SKM-1 (cell line): ENCODE results near the gene CACNA2D1.
"Not testable (repeated sequence)": the region's sequence is repeated elsewhere in the genome, so short reads cannot be mapped to it uniquely, and the experiment has no call there.

Source experiments
- DNase-seq: peaks from one replicate; lab custom pipeline; 2025; ENCODE audit not compliant: unreplicated experiment; lab: John Stamatoyannopoulos, UW

The CACNA2D1 gene

DNA sequence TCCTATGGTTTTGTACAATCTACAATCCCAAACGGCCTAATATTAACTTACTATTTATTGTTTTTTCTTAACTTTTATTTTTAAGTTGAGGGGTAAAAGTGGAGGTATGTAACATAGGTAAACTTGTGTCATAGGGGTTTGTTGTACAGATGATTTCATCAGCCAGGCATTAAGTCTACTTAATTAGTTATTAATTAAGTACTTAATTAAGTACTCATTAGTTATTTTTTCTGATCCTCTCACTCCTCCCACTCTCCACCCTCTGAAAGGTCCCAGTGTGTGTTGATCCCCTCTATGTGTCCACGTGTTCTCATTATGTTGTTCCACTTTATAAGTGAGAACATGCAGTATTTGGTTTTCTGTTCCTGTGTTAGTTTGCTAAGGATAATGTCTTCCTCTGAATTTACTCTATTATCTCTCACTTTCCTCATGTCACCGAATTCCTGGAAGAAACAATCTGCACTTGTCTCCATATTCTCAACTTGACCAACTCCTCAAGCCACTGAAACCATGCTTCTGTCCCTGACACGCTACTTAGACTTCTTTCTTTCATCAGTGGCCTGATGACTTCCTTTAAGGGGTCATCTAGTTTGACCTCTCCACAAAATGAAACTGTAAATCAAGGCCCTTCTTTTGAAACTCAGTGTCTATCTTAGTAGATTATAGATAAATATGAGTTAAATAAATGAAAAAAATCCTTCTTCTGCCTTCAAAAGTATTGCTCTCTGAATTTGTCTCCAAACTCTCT is 9.1 kb downstream of the CACNA2D1 start:
- DNase-seq = no peak

DNA sequence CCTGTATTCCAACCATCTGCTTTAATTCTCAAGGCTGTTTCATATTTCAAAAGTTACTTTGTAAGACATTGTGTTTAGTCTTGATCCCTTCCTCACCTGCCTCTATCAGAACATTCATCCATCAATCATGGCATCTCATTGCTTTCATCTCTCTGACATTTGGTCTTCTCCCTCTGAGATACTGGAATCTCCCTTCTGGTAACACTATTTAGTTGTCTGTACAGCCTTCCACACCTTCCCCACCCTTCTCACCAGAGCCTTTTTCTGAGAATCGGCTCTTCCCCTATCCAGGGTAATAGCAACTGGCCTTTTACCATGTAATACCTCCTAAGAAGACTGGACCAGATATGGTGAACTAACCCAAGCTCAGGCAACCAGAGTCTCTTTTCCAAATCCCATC is 10.1 kb downstream of the CACNA2D1 start:
- DNase-seq = no peak

DNA sequence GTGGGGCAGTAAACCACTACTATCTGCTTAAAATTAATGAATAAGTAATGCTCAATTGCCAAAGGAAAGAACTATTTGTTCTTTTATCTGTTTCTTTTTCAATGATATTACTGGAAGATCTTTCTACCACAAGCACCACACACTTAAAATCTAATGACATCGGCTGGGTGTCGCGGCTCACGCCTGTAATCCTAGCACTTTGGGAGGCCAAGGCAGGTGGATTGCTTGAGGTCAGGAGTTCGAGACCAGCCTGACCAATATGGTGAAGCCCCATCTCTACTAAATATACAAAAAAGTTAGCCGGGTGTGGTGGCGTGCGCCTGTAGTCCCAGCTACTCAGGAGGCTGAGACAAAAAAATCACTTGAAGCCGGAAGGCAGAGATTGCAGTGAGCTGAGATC is 10.8 kb downstream of the CACNA2D1 start:
- DNase-seq = not testable (repeated sequence)

DNA sequence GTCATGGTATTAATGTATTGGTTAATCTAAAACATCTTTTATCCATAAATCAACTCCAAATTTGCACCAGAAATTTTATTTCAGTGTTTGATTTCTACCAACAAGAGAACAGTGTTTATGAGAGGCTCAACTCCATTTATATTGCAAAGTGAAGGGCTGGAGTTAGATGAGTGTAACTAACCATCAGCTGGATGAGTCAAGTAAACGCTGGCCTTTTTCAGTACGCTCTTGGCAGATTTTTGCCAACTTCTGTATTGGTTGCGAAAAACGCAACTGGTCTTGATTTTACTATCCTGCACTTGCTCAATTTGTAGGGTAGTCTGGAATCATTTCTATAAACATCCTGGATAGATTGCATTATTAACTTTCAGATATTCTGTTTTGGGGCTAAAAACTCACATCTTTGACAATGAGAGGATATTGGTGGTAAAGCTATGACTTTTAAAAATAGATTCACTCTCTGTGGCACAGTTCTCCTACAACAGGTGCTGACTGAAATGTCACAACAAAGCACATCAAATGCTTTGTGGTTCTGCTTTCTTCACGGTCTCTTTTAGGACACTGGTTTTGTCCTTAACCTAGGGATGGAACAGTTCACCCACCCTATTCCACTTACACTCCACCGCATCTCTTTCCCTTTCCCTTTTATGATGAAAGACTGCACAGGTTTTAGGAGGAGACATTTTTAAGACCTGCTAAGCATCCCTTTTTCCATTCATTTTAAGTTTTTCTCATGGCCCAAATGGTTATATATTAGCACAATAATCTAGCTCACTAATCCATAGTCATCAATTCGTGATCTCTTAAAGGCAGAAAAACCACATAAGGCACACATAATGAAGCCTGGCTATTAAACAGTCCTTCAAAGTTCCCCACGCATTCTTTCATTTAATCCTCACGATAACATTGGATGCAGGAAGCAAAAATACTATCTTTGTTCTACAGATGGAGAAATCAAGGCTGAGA is 12.8 kb downstream of the CACNA2D1 start:
- no peak for DNase-seq

DNA sequence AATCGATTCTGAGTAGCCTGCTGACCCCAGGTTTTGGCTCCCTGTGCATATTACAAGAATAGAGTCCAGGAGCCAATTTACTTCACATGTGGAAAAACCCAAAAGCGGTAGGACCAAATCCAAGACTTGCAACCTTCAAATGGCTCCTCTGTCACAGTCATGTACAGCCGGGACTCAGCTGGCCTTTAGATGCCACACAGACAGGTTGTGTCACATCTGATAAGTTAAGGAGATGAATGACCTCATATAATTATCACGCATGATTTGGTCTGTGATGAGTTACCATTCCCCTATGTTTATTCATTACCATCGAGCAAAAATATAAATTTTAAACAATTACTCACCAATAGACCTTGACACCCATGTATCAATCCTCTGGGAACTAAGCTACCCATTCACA is 14.2 kb downstream of the CACNA2D1 start:
- DNase-seq = no peak

DNA sequence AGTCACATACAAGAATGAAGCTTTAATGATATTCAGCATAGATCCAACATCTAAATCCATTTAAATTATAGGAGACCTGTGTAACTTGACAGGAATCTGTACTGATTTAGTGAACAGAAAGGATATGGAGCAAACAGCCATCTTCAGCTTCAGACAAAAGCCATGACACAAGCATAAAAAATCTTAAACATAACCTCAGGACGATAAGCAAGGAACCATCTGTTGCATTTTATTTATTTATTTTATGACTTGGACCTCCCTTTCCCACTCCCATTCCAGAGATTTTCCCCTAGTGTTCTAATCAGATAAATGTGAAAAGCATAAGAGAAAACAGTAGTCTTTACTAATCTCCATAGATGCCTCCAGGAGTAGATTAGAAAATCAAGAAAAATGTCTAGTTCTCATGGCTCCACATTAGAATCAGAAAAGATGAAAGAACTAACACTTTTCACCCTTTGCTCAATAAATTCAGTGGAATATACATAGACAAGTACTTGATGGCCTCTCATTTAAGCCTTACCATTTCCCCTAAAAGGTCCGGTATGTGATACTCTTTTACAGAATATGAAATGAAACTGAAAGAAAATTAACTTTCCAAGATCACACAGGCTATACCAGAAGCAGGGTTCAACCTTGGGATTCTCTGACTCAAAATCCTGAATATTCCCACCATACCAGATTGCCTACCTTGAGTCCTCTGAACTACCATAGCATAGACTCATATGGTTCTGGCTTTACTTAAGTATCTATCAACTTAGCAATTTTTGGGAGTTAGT is 15.2 kb downstream of the CACNA2D1 start:
- DNase-seq = no peak

DNA sequence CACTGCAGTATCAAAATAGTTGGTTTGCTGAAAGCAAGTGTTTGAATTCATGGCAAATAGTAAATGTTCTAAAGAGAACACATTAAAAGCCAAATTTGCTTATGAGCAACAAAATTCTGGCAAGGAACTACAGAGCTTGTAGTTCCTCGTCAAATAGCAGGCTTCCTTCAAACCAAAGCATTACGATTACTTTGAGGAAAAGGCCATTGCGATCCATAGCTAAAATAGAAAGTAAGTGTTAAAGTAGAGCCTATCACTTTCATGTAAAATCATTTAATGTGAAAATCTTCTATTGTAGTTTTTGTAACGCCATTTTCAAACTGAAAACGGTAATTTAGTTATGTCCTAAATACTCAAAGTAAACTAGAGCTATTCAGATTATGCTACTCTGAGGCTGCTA is 20.1 kb downstream of the CACNA2D1 start:
- DNase-seq = no peak

DNA sequence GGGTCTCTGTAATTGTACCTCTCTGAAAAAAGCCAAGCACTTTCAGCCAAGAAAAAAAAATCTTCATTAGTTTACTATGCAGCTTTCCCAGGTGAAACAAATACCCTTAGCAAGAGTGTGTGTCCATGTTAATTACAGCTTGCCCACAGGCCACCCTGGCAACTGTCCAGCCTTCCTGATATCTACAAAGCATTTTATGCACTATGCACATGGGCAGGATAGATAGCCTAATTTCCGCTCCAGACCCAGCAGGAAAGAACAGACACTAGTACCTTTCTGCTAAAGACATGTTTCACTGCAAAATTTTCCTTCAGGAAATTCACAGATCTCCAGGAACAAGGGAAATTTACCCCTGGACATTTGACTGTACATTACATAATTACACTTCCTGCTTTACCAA is 24.4 kb downstream of the CACNA2D1 start:
- DNase-seq = no peak

DNA sequence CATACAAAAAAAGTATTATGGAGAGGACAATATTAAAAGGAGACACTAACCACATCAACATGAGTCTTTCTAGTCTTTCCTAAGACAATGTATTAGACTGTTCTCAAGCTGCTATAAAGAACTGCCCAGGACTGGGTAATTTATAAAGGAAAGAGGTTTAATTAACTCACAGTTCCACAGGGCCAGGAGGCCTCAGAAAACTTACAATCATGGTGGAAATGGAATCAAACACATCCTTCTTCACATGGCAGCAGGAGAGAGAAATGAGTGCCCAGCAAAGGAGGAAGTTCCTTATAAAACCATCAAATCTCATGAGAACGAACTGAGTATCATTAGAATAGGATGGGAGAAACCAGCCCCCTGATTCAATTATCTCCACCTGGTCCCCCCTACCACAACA is 25.7 kb downstream of the CACNA2D1 start:
- DNase-seq = no peak

DNA sequence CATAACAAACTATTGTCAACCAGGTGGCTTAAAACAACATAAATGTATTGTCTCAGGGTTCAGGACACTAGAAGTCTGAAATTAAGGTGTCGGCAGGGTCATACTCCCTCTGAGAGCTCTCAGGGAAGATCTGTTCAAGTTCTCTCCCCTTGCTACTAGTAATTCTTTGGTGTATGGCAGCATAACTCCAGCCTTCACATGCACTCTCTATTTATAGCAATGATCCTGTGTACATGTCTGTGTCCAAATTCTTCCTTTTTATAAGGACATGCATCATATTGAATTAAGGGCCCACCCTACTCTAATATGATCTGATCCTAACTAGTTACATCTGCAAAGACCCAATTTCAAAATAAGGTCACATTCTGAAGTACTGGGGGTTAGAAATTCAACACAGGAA is 27.2 kb downstream of the CACNA2D1 start:
- DNase-seq = no peak

DNA sequence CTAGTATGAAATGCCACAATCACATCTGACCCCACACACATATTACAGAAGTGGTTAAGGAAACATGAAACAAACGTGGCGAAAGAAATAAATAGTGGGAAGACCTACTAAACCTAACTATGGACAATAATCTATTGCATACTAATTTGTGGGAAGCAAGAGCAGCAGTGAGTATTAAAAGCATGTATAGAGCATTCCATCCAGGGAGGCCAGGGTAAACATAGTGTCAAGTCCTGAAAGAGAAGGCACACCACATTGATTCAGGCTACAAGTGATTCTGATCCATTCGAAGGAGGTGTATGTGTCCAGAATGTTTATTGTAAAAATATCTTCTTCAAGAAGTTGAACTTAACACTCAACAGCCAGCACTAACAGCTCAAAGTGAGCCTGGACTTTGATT is 29.2 kb downstream of the CACNA2D1 start:
- no peak for DNase-seq

DNA sequence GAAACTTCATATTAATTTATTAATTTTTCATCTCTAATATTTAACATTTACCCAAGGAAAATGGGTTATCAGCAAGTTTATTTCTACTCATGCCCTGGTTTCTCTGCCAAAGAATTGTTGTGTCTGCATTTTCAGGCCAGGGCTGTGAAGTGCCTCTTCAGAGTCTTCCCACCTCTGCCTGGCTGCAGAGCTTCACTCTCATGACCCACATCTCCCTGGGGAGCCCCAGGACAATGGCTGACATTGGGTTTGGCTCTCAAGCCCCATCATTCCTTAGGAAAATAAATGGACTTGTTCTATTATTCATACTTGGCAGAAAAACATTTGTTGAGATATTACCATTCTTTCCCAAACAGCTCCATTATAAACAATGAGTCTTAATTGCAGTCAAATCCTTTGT is 30.3 kb downstream of the CACNA2D1 start:
- no peak for DNase-seq

DNA sequence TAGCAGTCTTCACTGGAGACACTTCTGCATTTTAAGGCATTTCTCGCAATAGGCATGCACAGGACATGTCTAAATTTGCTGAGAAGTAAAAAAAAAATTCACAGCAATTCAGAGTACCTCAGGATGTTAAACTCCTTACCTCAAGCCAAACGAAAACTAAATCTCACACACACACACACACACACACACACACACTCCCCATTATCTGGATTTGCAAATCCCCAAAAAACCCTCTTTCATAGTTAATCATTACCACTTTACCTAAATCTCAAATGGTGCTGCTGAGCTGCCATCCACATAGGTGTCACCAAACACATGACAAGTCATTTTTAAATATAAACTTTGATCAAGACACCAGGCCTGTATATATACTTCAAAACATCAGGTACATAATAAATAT is 31.8 kb downstream of the CACNA2D1 start:
- no peak for DNase-seq

DNA sequence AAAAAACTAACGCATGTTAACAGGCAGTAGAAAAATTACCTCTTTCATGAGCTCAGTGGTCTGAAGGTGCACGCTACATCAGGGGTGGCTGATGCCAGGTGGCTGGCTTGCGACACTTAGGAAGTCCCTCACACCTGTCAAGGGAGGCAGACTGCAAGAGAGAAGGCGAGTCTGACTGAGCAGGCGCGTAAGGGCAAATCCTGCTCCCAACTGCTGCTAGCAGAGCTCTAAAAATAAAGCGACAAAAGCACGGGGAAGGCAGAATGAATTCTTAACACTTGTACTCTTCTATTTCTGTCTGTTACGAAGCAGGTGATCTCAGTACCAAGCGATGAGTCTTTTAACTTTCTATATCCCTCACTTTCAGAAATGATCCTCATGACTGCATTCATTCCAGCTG is 33.1 kb downstream of the CACNA2D1 start:
- DNase-seq = no peak

DNA sequence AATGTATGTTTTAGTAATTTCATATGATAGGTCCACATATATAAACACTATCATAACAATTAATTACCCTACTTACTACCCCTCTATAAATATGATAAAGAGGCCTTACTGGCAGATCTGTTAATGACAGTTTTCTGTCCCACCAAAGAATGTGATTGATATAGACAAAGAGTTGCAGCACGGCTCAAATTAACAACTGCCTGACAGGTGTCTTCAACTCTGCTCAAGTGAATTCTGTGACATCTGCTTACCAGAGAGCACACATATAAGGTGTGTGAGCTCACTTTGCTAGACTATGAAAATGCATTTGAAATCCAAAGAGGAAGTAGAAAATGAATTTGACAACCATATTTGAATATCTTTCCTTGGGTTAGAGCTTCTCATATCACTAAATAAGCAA is 36.6 kb downstream of the CACNA2D1 start:
- DNase-seq = no peak

DNA sequence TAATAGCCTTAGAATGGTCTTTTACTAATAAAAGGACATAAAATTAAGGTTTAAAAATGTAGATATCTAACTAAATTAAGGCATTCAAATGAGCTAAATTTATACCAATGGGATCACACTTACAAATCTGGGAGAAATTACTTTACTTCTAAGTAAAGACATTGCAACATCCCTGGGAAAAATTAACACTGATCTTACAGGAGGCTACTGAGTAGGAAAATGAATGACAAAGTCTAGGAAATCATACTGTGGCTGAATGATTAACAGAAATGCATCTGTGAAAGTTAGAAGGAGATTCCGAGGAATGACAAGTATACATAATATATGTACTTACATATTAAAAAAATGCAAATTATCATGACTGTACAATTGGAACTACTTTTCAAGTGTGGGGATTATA is 38.3 kb downstream of the CACNA2D1 start:
- DNase-seq = no peak

DNA sequence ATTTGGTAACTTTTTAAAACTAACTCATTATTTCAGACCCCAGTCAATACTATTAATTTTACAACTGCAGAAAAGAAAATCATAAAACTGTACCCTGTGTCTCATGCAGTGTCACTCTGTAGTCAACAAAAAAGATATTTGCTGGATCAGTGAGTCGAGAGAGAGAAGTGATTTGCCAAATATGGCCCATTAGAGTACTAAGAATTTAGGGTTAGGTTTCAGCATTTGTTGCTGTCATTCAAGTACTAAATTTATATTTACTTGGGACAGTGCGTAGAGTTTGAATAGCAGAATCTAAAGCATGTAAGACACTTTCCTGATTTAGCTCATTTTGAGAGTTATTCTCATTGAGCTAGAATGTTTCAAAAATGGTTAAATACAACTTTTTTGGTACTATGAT is 38.9 kb downstream of the CACNA2D1 start:
- DNase-seq = no peak

DNA sequence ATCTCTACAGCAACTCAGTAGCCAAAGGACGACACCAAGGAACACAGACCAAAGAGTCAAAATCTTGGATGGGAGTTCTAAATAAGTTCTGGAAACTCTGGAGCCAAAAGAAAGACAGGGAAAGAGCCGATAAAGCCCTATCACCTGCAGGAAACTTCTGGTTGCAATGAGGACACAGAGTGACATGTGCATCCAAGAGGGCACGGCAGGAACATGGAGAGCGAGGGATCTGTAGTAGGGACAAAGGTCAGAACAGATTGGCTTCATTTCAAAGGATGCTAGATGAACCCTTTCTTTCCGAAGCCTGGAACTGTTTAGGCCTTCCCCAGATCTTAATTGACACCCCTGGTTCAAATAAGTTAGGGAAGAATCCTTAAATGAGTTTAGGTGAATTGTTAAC is 39.5 kb downstream of the CACNA2D1 start:
- no peak for DNase-seq

DNA sequence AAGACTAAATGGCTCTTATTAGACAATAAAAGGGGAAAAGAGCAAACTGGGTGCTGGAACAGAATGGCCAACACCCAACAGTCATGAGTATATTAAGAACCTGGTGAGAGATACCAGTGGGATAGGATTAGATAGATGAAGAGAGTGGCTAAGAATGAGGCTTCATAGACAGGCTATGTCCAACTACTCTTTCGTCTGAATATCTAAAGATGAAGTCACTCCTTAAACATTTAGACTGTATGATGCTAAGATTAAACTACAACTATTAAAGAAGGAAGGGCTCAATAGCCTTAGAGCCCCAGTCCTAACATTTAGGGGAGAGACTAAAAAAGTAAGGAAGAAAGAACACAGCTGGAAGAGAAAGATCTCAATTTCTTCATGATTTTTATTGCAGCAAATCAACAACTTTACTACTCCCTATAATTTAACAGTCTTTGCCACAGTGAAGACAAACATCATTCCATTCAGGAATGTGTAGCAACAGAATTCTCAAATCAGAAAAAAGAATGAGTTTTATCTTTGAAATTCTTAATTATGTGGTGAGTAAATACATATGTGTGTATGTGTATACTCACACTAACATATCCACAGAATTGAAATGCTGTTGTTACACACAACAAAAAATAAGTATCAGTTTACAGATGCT is 45.6 kb downstream of the CACNA2D1 start:
- DNase-seq = no peak

DNA sequence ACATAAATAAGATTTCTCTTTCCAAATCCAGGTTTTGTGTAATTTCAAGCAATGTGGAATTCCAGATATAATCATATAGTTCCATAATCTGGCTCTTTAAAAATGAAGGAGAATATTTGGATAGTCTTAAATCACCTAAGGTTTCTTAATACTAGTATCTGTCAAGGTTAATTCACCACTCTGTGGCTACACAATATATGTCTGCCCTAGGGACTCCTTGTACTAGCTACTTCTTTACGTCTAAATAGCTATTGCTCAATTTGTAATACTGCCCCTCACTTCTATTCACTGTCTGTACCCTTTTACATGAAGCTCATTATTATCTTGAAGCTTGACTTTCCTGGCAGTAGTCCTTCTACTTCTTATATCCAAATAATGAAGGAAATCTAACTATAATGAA is 47.2 kb downstream of the CACNA2D1 start:
- no peak for DNase-seq

DNA sequence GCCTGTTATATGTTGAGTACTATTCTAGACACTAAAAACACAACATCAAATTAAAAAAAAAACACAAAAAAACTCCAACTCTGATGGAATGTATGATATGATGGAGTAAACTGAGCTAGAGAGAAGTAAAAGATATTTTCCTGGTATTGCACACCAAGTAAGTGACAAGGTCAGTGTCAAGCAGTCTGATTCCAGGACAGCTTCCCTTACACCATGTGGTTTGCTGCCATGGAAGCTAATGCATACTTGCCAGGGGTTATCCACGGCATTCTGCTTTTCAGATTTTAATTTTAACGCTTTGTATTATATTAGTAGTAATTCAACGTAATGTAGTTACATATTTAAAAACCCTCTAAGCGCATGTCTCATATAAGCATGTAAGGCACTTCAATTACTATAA is 48.4 kb downstream of the CACNA2D1 start:
- no peak for DNase-seq
